MM.1S (cell line): ENCODE results near the gene MRPL28.

ENCODE experiments used
- DNase-seq: peaks from one replicate; pipeline ENCODE4 v3.0.0-alpha.2; 2015
- H2AFZ ChIP-seq: fragments of 300-600 bp; sonication (generic); 2 replicates; pipeline ENCODE4 v1.6.0; 2016; ENCODE audit warnings: antibody characterized with exemption, low read length
- H3F3A ChIP-seq: fragments of 300-600 bp; sonication (generic); 2 replicates; pipeline ENCODE4 v1.6.1; 2016; ENCODE audit warnings: mild to moderate bottlenecking, antibody characterized with exemption, low read length, moderate library complexity, mixed read lengths; ENCODE audit not compliant: insufficient read depth
- H3K27ac ChIP-seq: fragments of 300-600 bp; sonication (generic); 2 replicates; pipeline ENCODE4 v1.5.1; 2016; ENCODE audit warnings: mild to moderate bottlenecking, low read length
- H3K27me3 ChIP-seq: fragments of 300-600 bp; sonication (generic); replicated peaks from 2 replicates; pipeline ENCODE4 v1.6.0; 2016; ENCODE audit warnings: low read length; ENCODE audit not compliant: insufficient read depth
- H3K36me3 ChIP-seq: fragments of 300-600 bp; sonication (generic); replicated peaks from 2 replicates; pipeline ENCODE4 v1.6.1; 2016; ENCODE audit warnings: mild to moderate bottlenecking, low read length, mixed read lengths; ENCODE audit not compliant: insufficient read depth
- H3K4me1 ChIP-seq: fragments of 300-600 bp; sonication (generic); 2 replicates; pipeline ENCODE4 v1.6.1; 2016; ENCODE audit warnings: low read length, mixed read lengths
- H3K4me2 ChIP-seq: fragments of 300-600 bp; sonication (generic); 2 replicates; pipeline ENCODE4 v1.6.0; 2016; ENCODE audit warnings: low read depth, low read length
- H3K4me3 ChIP-seq: fragments of 300-600 bp; sonication (generic); 2 replicates; pipeline ENCODE4 v1.5.1; 2016; ENCODE audit warnings: low read length, mixed read lengths
- H3K79me2 ChIP-seq: fragments of 300-600 bp; sonication (generic); 2 replicates; pipeline ENCODE4 v1.6.1; 2016; ENCODE audit warnings: mixed run types, low read length, mixed read lengths
- H3K9ac ChIP-seq: fragments of 300-600 bp; sonication (generic); 2 replicates; pipeline ENCODE4 v1.6.1; 2016; ENCODE audit warnings: low read length, mixed read lengths
- H3K9me2 ChIP-seq: fragments of 300-600 bp; sonication (generic); replicated peaks from 2 replicates; pipeline ENCODE4 v1.6.1; 2016; ENCODE audit warnings: mild to moderate bottlenecking, low read length, mixed read lengths; ENCODE audit not compliant: insufficient read depth
- H3K9me3 ChIP-seq: fragments of 300-600 bp; sonication (generic); replicated peaks from 2 replicates; pipeline ENCODE4 v1.6.1; 2016; ENCODE audit warnings: mild to moderate bottlenecking, low read length, mixed read lengths; ENCODE audit not compliant: insufficient read depth
- H4K20me1 ChIP-seq: fragments of 300-600 bp; sonication (generic); 2 replicates; pipeline ENCODE4 v1.6.1; 2016; ENCODE audit warnings: mild to moderate bottlenecking, low read length, moderate library complexity, mixed read lengths; ENCODE audit not compliant: insufficient read depth
- EZH2 ChIP-seq: fragments of 300-600 bp; sonication (generic); optimal IDR thresholded peaks from 2 replicates; pipeline ENCODE3; 2017; ENCODE audit warnings: low read depth, mild to moderate bottlenecking, antibody characterized with exemption, low read length, mixed read lengths
- EZH2phosphoT487 ChIP-seq: fragments of 300-600 bp; sonication (generic); IDR thresholded peaks from 2 replicates; pipeline ENCODE4 v1.6.1; 2018; ENCODE audit warnings: antibody characterized with exemption, low read length
- TF ChIP-seq, protein P1 (sequence below): fragments of 300-600 bp; sonication (generic); IDR thresholded peaks from 2 replicates; pipeline ENCODE4 v1.5.1; 2016; ENCODE audit warnings: antibody characterized with exemption, low read length, mixed read lengths

MRPL28 gene

DNA sequence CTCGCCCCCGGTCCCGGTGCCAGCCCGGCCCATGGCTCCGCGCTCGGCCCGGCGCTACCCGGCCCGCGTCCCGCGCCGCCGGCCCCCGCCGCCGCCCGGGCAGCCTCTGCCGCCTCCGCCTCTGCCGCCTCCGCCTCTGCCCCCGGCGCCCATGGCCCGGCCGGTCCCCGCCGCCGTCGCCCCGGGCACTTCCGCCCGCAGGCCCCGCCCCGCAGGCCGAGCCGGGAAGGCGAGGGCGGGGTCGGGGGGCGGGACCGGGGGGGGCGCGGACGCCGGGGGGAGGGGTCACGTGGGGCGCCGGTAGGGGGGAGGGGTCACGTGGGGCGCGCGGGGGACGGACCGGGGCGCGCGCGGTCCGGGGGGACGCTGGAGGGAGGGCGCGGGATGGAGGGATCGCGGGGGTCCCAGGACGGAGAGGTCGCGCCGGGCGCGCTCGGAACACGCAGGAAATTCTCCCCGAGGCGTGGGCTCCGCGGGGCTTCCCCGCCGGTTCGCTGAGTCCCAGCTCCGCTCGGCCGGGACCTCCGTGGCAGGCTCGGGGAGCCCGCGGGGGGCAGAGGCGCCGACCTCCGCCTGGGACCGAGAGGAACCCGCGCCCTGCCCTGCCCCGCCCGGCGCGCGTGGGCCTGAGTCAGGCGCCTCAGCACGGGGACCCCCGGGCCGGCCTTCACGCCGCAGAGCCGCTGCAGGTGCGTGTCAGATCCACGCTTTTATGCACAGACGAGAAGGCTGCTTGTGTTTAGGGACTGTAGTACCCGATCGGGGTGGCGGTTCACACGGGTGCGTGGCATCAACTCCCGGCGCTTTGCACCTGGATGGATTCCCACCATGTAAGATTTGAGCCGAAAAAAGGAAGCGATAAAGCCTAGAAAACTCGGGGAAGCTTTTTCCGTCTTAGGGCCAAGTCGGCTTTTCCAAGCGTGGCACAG, 11.7 kb upstream of the MRPL28 start, which contains the start of gene PGAP6:
PGAP6 (minus strand) TSS at position 190 of the 929 bp plus-strand sequence; CDS start at position 33, 157 bp downstream.
- Histone ChIP-seq H4K20me1 (no peaks in the 10 kb centered on the region), H2AFZ (peak within 1 kb of the TSS; percentile 93), H3K4me1 (peaks cover 16% of the 10 kb centered on the region), H3F3A (peaks cover 13% of the 10 kb centered on the region), H3K9ac (peak within 1 kb of the TSS; percentile 77), H3K4me3 (peak within 1 kb of the TSS; percentile 90), H3K9me3 (no peaks in the 10 kb centered on the region), H3K27ac (no peak within 1 kb of the TSS), H3K9me2 (no peaks in the 10 kb centered on the region), H3K27me3 (no peaks in the 10 kb centered on the region), H3K36me3 (no peaks in the 10 kb centered on the region), H3K4me2 (peak within 1 kb of the TSS; percentile 100), H3K79me2 (peaks cover 29% of the 10 kb centered on the region)
- TF ChIP-seq, protein P1, sequence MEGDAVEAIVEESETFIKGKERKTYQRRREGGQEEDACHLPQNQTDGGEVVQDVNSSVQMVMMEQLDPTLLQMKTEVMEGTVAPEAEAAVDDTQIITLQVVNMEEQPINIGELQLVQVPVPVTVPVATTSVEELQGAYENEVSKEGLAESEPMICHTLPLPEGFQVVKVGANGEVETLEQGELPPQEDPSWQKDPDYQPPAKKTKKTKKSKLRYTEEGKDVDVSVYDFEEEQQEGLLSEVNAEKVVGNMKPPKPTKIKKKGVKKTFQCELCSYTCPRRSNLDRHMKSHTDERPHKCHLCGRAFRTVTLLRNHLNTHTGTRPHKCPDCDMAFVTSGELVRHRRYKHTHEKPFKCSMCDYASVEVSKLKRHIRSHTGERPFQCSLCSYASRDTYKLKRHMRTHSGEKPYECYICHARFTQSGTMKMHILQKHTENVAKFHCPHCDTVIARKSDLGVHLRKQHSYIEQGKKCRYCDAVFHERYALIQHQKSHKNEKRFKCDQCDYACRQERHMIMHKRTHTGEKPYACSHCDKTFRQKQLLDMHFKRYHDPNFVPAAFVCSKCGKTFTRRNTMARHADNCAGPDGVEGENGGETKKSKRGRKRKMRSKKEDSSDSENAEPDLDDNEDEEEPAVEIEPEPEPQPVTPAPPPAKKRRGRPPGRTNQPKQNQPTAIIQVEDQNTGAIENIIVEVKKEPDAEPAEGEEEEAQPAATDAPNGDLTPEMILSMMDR = no peak
- DNase-seq = peak; percentile 76

GRCh38 chr16:381012-381788, 10.9 kb upstream of the MRPL28 start:
- H3K9me2 ChIP-seq = no peaks in the 10 kb centered on the region
- no peak overlapping the region for H3K27ac ChIP-seq
- H3K79me2 ChIP-seq = peaks cover 29% of the 10 kb centered on the region
- peak overlapping the region; percentile 96 for H3K4me2 ChIP-seq
- peaks cover 8% of the 10 kb centered on the region for H3K4me1 ChIP-seq
- H4K20me1 ChIP-seq = no peaks in the 10 kb centered on the region
- no peaks in the 10 kb centered on the region for H3K9me3 ChIP-seq
- no peaks in the 10 kb centered on the region for H3K36me3 ChIP-seq
- H3K27me3 ChIP-seq = no peaks in the 10 kb centered on the region
- peak overlapping the region; percentile 65 for H2AFZ ChIP-seq
- H3K9ac ChIP-seq = peak overlapping the region; percentile 74
- peak overlapping the region; percentile 82 for H3K4me3 ChIP-seq
- peaks cover 5% of the 10 kb centered on the region for H3F3A ChIP-seq
- TF ChIP-seq EZH2 (no peak), EZH2phosphoT487 (no peak)
- TF ChIP-seq, protein P1 = no peak
- no peak for DNase-seq

- Histone ChIP-seq H3K27me3 (no peaks in the 10 kb centered on the region), H3F3A (no peaks in the 10 kb centered on the region), H4K20me1 (no peaks in the 10 kb centered on the region), H3K4me1 (0 out of 2 replicates have a peak, but pooled peaks cover 3% of the 10 kb centered on the region), H3K36me3 (no peaks in the 10 kb centered on the region), H3K79me2 (peaks cover 29% of the 10 kb centered on the region), H3K4me3 (peak overlapping the region; percentile 82), H2AFZ (no peak overlapping the region; the same call in 1 of the 2 replicates), H3K9me3 (no peaks in the 10 kb centered on the region), H3K9me2 (no peaks in the 10 kb centered on the region), H3K9ac (peak overlapping the region; percentile 74; the same call in 1 of the 2 replicates), H3K27ac (no peak overlapping the region), H3K4me2 (peak overlapping the region; percentile 96)
- DNase-seq = no peak
- TF ChIP-seq EZH2phosphoT487 (no peak), EZH2 (no peak)
- TF ChIP-seq, protein P1 = no peak
Observed at GRCh38 chr16:380762-381011, 10.3 kb upstream of the MRPL28 start.
